ENCODE measurements around the gene NRARP. TPM values are rescaled to one million over a fixed set of nuclear protein-coding genes. Genes with fewer than 3 reads are reported as not detected.

NRARP gene
- total and polyA plus RNA-seq, 10 of the 15 experiments (the other 5 are each of a cell fraction or from before 2014, with no cell fraction given) = 0.06 to 9.2 (median 2.2) TPM; not detected in 2

GRCh38 chr9:137317021-137317717 is 15.1 kb upstream of the NRARP start:
- H3K4me2 ChIP-seq (ENCODE audit: control insufficient read depth, insufficient read depth) = no peak overlapping the region
- WGBS (ENCODE audit: insufficient coverage, insufficient replicate concordance, low lambda C conversion rate, missing lambda C conversion rate) = 75% methylated on average over 19 of the region's 19 CpGs

GRCh38 chr9:137316012-137316981 is 14.2 kb upstream of the NRARP start:
- Histone ChIP-seq H4K20me1 (ENCODE audit: control insufficient read depth, insufficient read depth) (no peaks in the 10 kb centered on the region), H3K4me3 (peak overlapping the region; percentile 50; the same call in 1 of the 2 replicates), H3K27me3 (replicated peaks in 1 of 2; ENCODE audit: control insufficient read depth in 2 of 2, insufficient read depth in 2 of 2, low read length in 1 of 2) (no peaks in the 10 kb centered on the region), H3K4me2 (ENCODE audit: control insufficient read depth, insufficient read depth) (peak overlapping the region; percentile 83; the same call in 1 of the 2 replicates), H3K79me2 (ENCODE audit: control insufficient read depth, insufficient read depth, low read length) (no peaks in the 10 kb centered on the region), H3K4me1 (ENCODE audit: control insufficient read depth, insufficient read depth, low read length) (peaks cover 5% of the 10 kb centered on the region), H3K9me3 (replicated peaks; ENCODE audit: control insufficient read depth, insufficient read depth, low read length) (no peaks in the 10 kb centered on the region), H2AFZ (ENCODE audit: control insufficient read depth, low read depth, low read length) (peak overlapping the region; percentile 45), H3K27ac (ENCODE audit: control insufficient read depth, insufficient read depth) (peak overlapping the region; percentile 72), H3K9ac (ENCODE audit: control insufficient read depth, insufficient read depth, low read length) (peak overlapping the region; percentile 72), H3K36me3 (ENCODE audit: control insufficient read depth in 2 of 2, insufficient read depth in 2 of 2, low read length in 1 of 2) (no peaks in the 10 kb centered on the region)
- no peak for FAIRE-seq
- peak; percentile 80 for ATAC-seq
- ChIA-PET CTCF (interaction anchor here (0.6 to 1.6 kb wide), 4 partner anchors 13 to 86 kb away, joined by 3 to 9 read pairs (median 3); partner anchors contain the start of gene NRARP), RAD21 (ENCODE audit: unreplicated experiment) (interaction anchor here (1.0 to 3.5 kb wide), 2 partner anchors 15 to 40 kb away, joined by 3 to 20 read pairs; partner anchors contain the start of gene NRARP), POLR2A (interaction anchor here (0.5 to 2.2 kb wide), 9 partner anchors 8 to 197 kb away, joined by 3 to 19 read pairs (median 4); partner anchors contain the start of genes NRARP and TUBB4B), SMC1A (ENCODE audit: uncharacterized antibody, unreplicated experiment) (interaction anchor here (1.4 to 1.8 kb wide), 2 partner anchors 14 to 30 kb away, joined by 3 to 8 read pairs; partner anchors contain the start of gene NRARP)
- WGBS (ENCODE audit: insufficient coverage, insufficient replicate concordance, low lambda C conversion rate, missing lambda C conversion rate) = 4% methylated on average over 34 of the region's 83 CpGs
- no peak for DNase-seq (ENCODE audit: low read depth, low spot score)
- BruUV-seq (replicated peaks) = no TSS peak
- in situ Hi-C loops (cut with MboI) (no loop called here), intact Hi-C loops (cut with micrococcal nuclease; ENCODE audit: unreplicated experiment) (no loop called here)
- TF ChIP-seq MAX (IDR thresholded peaks at IDR 0.05; ENCODE audit: low read depth, low read length) (no peak), SRF (IDR thresholded peaks at IDR 0.05; ENCODE audit: low read depth in 2 of 2, low read length in 2 of 2) (no peak), RCOR1 (conservative IDR thresholded peaks at IDR 0.05; ENCODE audit: low read depth, low read length) (no peak), ZBTB4 (CRISPR knock-in tag; IDR thresholded peaks at IDR 0.05) (no peak), SMARCA5 (IDR thresholded peaks at IDR 0.05) (0 out of 2 replicates have a peak, but pooled peaks have one; percentile 36)

More at GRCh38 chr9:137317021-137317717, 15.1 kb upstream of the NRARP start:
- no peak overlapping the region for H3K27ac ChIP-seq (ENCODE audit: control insufficient read depth, insufficient read depth)
- POLR2A ChIA-PET = interaction anchor here (1.4 to 2.2 kb wide), 5 partner anchors 7 to 95 kb away, joined by 4 to 19 read pairs (median 9); partner anchors contain the start of genes NRARP and TUBB4B
- no peaks in the 10 kb centered on the region for H3K27me3 ChIP-seq (replicated peaks in 1 of 2; ENCODE audit: control insufficient read depth in 2 of 2, insufficient read depth in 2 of 2, low read length in 1 of 2)
- intact Hi-C loops (cut with micrococcal nuclease; ENCODE audit: unreplicated experiment) = no loop called here
- RAD21 ChIA-PET (ENCODE audit: unreplicated experiment) = interaction anchor here (3.5 kb wide), 1 partner anchor 15 kb away, joined by 20 read pairs; the partner anchor contains the start of gene NRARP
- no peaks in the 10 kb centered on the region; the same call in 2 of the 3 replicates for H3K9me3 ChIP-seq (replicated peaks; ENCODE audit: control insufficient read depth, insufficient read depth, low read length)
- DNase-seq (ENCODE audit: low read depth, low spot score) (no peak), ATAC-seq (no peak), FAIRE-seq (no peak)
- no peak for TF ChIP-seq GABPA (IDR thresholded peaks at IDR 0.05; ENCODE audit: low read depth)
- TF ChIP-seq HDGF (IDR thresholded peaks at IDR 0.05) = no peak
- in situ Hi-C loops (cut with MboI) = no loop called here
- SMC1A ChIA-PET (ENCODE audit: uncharacterized antibody, unreplicated experiment) = interaction anchor here (1.4 to 1.8 kb wide), 2 partner anchors 15 to 30 kb away, joined by 3 to 8 read pairs; partner anchors contain the start of gene NRARP
- H3K4me1 ChIP-seq (ENCODE audit: control insufficient read depth, insufficient read depth, low read length) = peaks cover 5% of the 10 kb centered on the region
- H3K36me3 ChIP-seq (ENCODE audit: control insufficient read depth in 2 of 2, insufficient read depth in 2 of 2, low read length in 1 of 2) = no peaks in the 10 kb centered on the region
- H3K4me3 ChIP-seq = peak overlapping the region; percentile 50; the same call in 1 of the 2 replicates
- no peak overlapping the region for H2AFZ ChIP-seq (ENCODE audit: control insufficient read depth, low read depth, low read length)
- no peaks in the 10 kb centered on the region for H4K20me1 ChIP-seq (ENCODE audit: control insufficient read depth, insufficient read depth)
- H3K9ac ChIP-seq (ENCODE audit: control insufficient read depth, insufficient read depth, low read length) = 0 out of 2 replicates have a peak overlapping the region, but pooled peaks have one; percentile 72
- no peaks in the 10 kb centered on the region for H3K79me2 ChIP-seq (ENCODE audit: control insufficient read depth, insufficient read depth, low read length)
- CTCF ChIA-PET = interaction anchor here (0.6 to 1.6 kb wide), 4 partner anchors 14 to 85 kb away, joined by 3 to 9 read pairs (median 3); partner anchors contain the start of gene NRARP
- no TSS peak for BruUV-seq (replicated peaks)

All from GM12878 (cell line).